ENCODE results near the gene OR2H2.
A peak's percentile ranks its signal among the peaks of the same experiment; 100 is the strongest.

OR2H2 gene

DNA sequence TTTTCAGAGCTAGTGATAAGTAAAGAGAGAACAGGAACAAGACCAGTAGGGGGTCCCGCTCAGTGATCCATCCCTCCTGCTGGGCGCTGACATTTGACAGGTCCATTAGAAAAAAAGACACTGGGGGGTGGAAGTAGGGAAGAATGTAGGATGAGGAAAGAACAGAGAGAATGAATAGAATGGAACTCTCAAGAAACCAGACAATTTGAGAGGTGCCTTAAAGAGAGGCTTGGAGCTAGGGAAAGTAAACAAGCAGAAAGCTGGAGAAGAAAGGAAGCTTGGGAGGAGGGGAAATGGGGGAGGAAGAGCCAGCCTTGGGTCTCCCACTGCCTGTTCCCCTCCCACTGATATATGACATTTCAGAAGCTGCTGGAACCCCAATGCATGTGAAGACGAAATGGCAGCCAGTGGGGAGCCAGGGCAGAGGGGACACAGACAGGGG, 39.6 kb downstream of the OR2H2 start:
- no peaks in the 10 kb centered on the region for H3K27me3 ChIP-seq (ENCODE audit: control insufficient read depth, insufficient read depth, low read length)
- H3K36me3 ChIP-seq (ENCODE audit: control insufficient read depth, insufficient read depth, low read length) = peaks cover 40% of the 10 kb centered on the region
- H3K4me3 ChIP-seq (ENCODE audit: low read depth, low read length) = peak overlapping the region; percentile 57
- H3K9me3 ChIP-seq (ENCODE audit: control insufficient read depth, insufficient read depth, low read length) = no peaks in the 10 kb centered on the region
- H3K9ac ChIP-seq (ENCODE audit: low read depth, low read length) = no peak overlapping the region
- peaks cover 37% of the 10 kb centered on the region for H3K4me1 ChIP-seq (ENCODE audit: control insufficient read depth, insufficient read depth, low read length)

- Histone ChIP-seq H3K9me3 (ENCODE audit: control insufficient read depth, insufficient read depth, low read length) (no peaks in the 10 kb centered on the region), H3K27me3 (ENCODE audit: control insufficient read depth, insufficient read depth, low read length) (no peaks in the 10 kb centered on the region), H3K9ac (ENCODE audit: low read depth, low read length) (no peak overlapping the region), H3K4me1 (ENCODE audit: control insufficient read depth, insufficient read depth, low read length) (peaks cover 37% of the 10 kb centered on the region), H3K36me3 (ENCODE audit: control insufficient read depth, insufficient read depth, low read length) (peaks cover 32% of the 10 kb centered on the region), H3K4me3 (ENCODE audit: low read depth, low read length) (peak overlapping the region; percentile 57)
Measured at GRCh38 chr6:29625337-29625930, 40.5 kb downstream of the OR2H2 start.

- Histone ChIP-seq H3K9ac (ENCODE audit: low read depth, low read length) (peak overlapping the region; percentile 68), H3K27me3 (ENCODE audit: control insufficient read depth, insufficient read depth, low read length) (no peaks in the 10 kb centered on the region), H3K9me3 (ENCODE audit: control insufficient read depth, insufficient read depth, low read length) (no peaks in the 10 kb centered on the region), H3K4me1 (ENCODE audit: control insufficient read depth, insufficient read depth, low read length) (peaks cover 34% of the 10 kb centered on the region), H3K4me3 (ENCODE audit: low read depth, low read length) (peak overlapping the region; percentile 54), H3K36me3 (ENCODE audit: control insufficient read depth, insufficient read depth, low read length) (peaks cover 15% of the 10 kb centered on the region)
Measured at GRCh38 chr6:29626948-29627754, 42.2 kb downstream of the OR2H2 start.

DNA sequence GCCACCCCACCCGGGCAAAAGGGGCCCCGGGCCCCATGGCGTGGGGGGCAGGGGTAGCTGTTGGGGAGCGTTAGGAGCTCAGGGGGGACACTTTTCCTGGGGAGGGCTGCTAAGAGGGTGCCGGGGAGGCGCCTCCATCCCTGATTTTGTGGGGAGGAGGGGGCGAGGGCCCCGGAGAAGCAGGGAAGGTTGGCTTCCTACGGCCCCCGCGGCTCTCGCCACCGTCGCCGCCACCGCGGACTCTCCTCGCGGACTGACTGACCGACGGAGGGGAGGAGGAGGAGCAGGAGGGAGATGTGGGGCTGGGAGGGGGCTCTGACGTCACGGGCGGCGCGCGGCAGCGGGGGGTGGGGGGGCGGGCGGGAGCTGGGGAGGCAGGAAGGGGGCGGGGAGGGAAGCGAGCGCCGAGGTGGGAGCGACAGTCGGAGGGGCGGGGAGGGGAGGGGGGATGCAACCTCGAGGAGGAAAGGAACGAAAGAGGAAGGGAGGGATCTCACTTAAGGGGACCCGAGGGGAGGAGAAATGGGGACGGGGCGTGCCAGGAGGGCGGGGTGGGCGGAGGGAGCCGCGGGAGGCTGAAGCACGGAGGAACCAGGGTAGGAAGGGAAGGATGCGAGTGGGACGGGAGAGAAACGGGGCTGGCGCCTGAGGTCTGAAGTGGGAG, 43.0 kb downstream of the OR2H2 start:
- peak overlapping the region; percentile 97 for H3K4me3 ChIP-seq (ENCODE audit: low read depth, low read length)
- H3K4me1 ChIP-seq (ENCODE audit: control insufficient read depth, insufficient read depth, low read length) = peaks cover 29% of the 10 kb centered on the region

DNA sequence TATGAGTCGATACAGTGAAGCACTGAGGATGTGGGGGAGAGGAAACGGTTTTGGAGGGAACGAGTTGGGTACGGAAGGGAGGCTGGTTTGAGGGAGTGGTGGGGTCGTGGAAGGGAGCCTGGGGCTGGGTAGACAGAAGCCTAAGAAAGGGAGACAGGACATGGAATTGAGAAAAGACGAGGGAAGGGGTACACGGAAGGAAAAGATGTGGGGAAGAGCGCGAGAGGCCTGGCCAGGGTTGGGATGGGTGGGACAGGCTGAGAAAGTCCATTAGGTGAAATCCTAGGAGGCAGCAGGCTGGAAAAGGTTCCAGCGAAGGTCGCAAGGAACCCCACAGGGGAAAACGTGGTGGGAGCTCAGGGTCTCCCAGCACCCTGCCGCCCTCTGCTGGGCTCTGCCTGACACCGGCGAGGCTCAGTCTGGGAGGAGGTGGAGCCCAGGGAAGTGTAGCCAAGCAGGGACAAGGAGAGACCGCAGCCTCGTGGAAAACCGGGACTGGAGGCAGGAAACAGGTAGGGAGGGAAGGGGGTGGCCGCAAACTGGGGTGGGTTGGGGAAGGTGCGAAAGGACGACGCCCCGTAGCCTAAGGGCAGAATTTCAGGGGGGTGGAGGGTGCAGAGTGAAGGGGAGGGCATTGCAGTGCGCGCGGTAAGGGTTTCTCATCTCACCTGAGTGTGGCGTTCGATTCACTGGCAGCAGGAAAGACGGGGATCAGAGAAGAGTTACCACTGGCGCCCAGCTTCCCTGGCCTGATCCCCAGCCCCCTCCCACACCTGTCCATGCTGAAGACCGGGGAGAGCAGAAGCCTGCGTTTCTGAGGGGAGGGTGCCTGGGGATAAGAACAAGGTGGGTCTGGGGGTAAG, 43.7 kb downstream of the OR2H2 start:
- Histone ChIP-seq H3K4me3 (ENCODE audit: low read depth, low read length) (peak overlapping the region; percentile 97), H3K9ac (ENCODE audit: low read depth, low read length) (peak overlapping the region; percentile 51), H3K9me3 (ENCODE audit: control insufficient read depth, insufficient read depth, low read length) (no peaks in the 10 kb centered on the region), H3K36me3 (ENCODE audit: control insufficient read depth, insufficient read depth, low read length) (peaks cover 5% of the 10 kb centered on the region), H3K27me3 (ENCODE audit: control insufficient read depth, insufficient read depth, low read length) (no peaks in the 10 kb centered on the region), H3K4me1 (ENCODE audit: control insufficient read depth, insufficient read depth, low read length) (peaks cover 27% of the 10 kb centered on the region)

More for the DNA sequence above, 43.0 kb downstream of the OR2H2 start:
- Histone ChIP-seq H3K9me3 (ENCODE audit: control insufficient read depth, insufficient read depth, low read length) (no peaks in the 10 kb centered on the region), H3K27me3 (ENCODE audit: control insufficient read depth, insufficient read depth, low read length) (no peaks in the 10 kb centered on the region), H3K36me3 (ENCODE audit: control insufficient read depth, insufficient read depth, low read length) (peaks cover 9% of the 10 kb centered on the region), H3K9ac (ENCODE audit: low read depth, low read length) (peak overlapping the region; percentile 68)

GRCh38 chr6:29629571-29629970, 44.6 kb downstream of the OR2H2 start:
- peaks cover 23% of the 10 kb centered on the region for H3K4me1 ChIP-seq (ENCODE audit: control insufficient read depth, insufficient read depth, low read length)
- H3K27me3 ChIP-seq (ENCODE audit: control insufficient read depth, insufficient read depth, low read length) = no peaks in the 10 kb centered on the region
- H3K9ac ChIP-seq (ENCODE audit: low read depth, low read length) = no peak overlapping the region
- H3K9me3 ChIP-seq (ENCODE audit: control insufficient read depth, insufficient read depth, low read length) = no peaks in the 10 kb centered on the region
- peak overlapping the region; percentile 97 for H3K4me3 ChIP-seq (ENCODE audit: low read depth, low read length)
- no peaks in the 10 kb centered on the region for H3K36me3 ChIP-seq (ENCODE audit: control insufficient read depth, insufficient read depth, low read length)

GRCh38 chr6:29630315-29630714, 45.4 kb downstream of the OR2H2 start:
- Histone ChIP-seq H3K9me3 (ENCODE audit: control insufficient read depth, insufficient read depth, low read length) (no peaks in the 10 kb centered on the region), H3K9ac (ENCODE audit: low read depth, low read length) (no peak overlapping the region), H3K27me3 (ENCODE audit: control insufficient read depth, insufficient read depth, low read length) (no peaks in the 10 kb centered on the region), H3K36me3 (ENCODE audit: control insufficient read depth, insufficient read depth, low read length) (no peaks in the 10 kb centered on the region), H3K4me1 (ENCODE audit: control insufficient read depth, insufficient read depth, low read length) (peaks cover 16% of the 10 kb centered on the region), H3K4me3 (ENCODE audit: low read depth, low read length) (peak overlapping the region; percentile 97)

- no peaks in the 10 kb centered on the region for H3K27me3 ChIP-seq (ENCODE audit: control insufficient read depth, insufficient read depth, low read length)
- H3K9me3 ChIP-seq (ENCODE audit: control insufficient read depth, insufficient read depth, low read length) = no peaks in the 10 kb centered on the region
- peaks cover 6% of the 10 kb centered on the region for H3K4me1 ChIP-seq (ENCODE audit: control insufficient read depth, insufficient read depth, low read length)
- H3K36me3 ChIP-seq (ENCODE audit: control insufficient read depth, insufficient read depth, low read length) = no peaks in the 10 kb centered on the region
- H3K9ac ChIP-seq (ENCODE audit: low read depth, low read length) = no peak overlapping the region
- H3K4me3 ChIP-seq (ENCODE audit: low read depth, low read length) = peak overlapping the region; percentile 97
Measured at GRCh38 chr6:29631209-29631810, 46.4 kb downstream of the OR2H2 start.

DNA sequence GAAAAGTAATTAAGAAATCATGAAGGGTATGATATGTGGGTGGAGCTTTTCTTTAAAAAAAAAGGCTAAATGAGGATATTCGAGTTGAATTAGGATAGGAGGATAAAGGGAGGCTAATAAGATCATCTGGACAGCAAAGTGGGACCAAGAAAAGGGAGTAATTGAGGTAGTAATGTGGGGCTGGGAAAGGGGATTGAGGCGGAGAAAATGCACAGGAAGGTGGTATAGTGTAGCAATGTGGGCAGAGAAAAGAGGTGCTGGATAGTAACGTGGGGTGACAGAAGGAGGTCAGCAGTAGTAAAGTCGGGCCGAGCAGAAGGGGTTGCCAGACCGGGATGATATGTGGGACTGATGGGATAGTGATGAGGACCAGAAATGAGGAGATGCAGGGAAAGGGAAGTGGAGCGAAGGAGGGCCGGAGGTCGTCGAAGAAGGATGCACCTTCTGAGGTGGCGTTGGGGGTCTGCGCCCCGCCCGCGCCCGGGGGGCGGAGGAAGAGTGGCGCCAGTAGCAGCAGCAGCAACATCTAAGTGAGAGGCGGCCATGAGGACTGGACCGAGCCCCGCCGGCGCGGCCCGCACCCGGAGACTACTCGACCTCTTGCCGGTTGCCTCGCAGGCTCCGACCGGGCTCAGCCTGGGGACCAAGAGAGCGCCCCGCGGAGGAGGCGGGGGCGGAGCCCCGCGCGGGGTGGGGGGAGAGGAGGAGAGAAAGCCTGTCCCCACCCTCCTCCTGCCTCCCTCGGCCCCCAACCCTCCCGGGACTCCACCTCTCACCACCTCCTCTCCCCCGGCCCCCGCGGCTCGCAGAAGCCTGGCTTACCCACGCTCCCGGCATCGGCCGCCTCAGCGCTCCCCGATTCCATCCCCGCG, 47.2 kb downstream of the OR2H2 start:
- Histone ChIP-seq H3K4me3 (ENCODE audit: low read depth, low read length) (peak overlapping the region; percentile 97), H3K27me3 (ENCODE audit: control insufficient read depth, insufficient read depth, low read length) (no peaks in the 10 kb centered on the region), H3K36me3 (ENCODE audit: control insufficient read depth, insufficient read depth, low read length) (no peaks in the 10 kb centered on the region), H3K9me3 (ENCODE audit: control insufficient read depth, insufficient read depth, low read length) (no peaks in the 10 kb centered on the region), H3K9ac (ENCODE audit: low read depth, low read length) (no peak overlapping the region), H3K4me1 (ENCODE audit: control insufficient read depth, insufficient read depth, low read length) (no peaks in the 10 kb centered on the region)

GRCh38 chr6:29632789-29633533, 48.0 kb downstream of the OR2H2 start, which contains the start of gene GABBR1:
GABBR1 (minus strand) TSS chr6:29633183; CDS start chr6:29632385, 798 bp downstream.
- Histone ChIP-seq H3K4me1 (ENCODE audit: control insufficient read depth, insufficient read depth, low read length) (no peaks in the 10 kb centered on the region), H3K27me3 (ENCODE audit: control insufficient read depth, insufficient read depth, low read length) (no peaks in the 10 kb centered on the region), H3K36me3 (ENCODE audit: control insufficient read depth, insufficient read depth, low read length) (no peaks in the 10 kb centered on the region), H3K9ac (ENCODE audit: low read depth, low read length) (peak within 1 kb of the TSS; percentile 82), H3K9me3 (ENCODE audit: control insufficient read depth, insufficient read depth, low read length) (no peaks in the 10 kb centered on the region), H3K4me3 (ENCODE audit: low read depth, low read length) (peak within 1 kb of the TSS; percentile 97)
